Testis (tissue), 3 donors: ENCODE data around the gene BCL2L1. TPM values are rescaled to one million over a fixed set of nuclear protein-coding genes. Genes with fewer than 3 reads are reported as not detected.
"Not testable (repeated sequence)": the region's sequence is repeated elsewhere in the genome, so short reads cannot be mapped to it uniquely, and the experiment has no call there.

Experiments
- DNase-seq: peaks from one replicate; pipeline ENCODE4 v3.0.0-alpha.2; 2019
- H3K27ac ChIP-seq, 2 donors: fragments of 200-600 bp; sonication (generic); one replicate each; pipeline ENCODE4 v1.5.1; 2019
- H3K27me3 ChIP-seq: fragments of 200-600 bp; sonication (generic); one replicate; pipeline ENCODE4 v1.5.1; 2019
- H3K36me3 ChIP-seq: fragments of 200-600 bp; sonication (generic); one replicate; pipeline ENCODE4 v1.5.1; 2017; ENCODE audit warnings: low read depth; ENCODE audit errors: missing control alignments
- H3K4me1 ChIP-seq: fragments of 200-600 bp; sonication (generic); one replicate; pipeline ENCODE4 v1.5.1; 2019
- H3K4me3 ChIP-seq, 2 donors: fragments of 200-600 bp; sonication (generic); one replicate each; pipeline ENCODE4 v1.5.1; 2017 to 2019
- H3K9me3 ChIP-seq: fragments of 200-600 bp; sonication (generic); one replicate; pipeline ENCODE4 v1.5.1; 2017
- POLR2A ChIP-seq: fragments of 450-650 bp; IDR thresholded peaks from one replicate; pipeline ENCODE4 v1.6.1; 2017; ENCODE audit warnings: antibody characterized with exemption, mild to moderate bottlenecking, moderate library complexity
- WGBS, 2 donors: methylation state at CpG; one replicate each; pipeline ENCODE4 v1.1.5; 2018; 5-methylcytosine and 5-hydroxymethylcytosine counted together
- intact Hi-C: fragments of 100-400 bp; cut with DNase I; formaldehyde crosslinking; loops from one replicate; pipeline ENCODE4 v1.15.1; 2023; ENCODE audit warnings: low total_unique reads
- polyA plus RNA-seq: library from polyadenylated mRNA; stranded (reverse); fragments of 350-450 nt; fragmentation: Illumina TruSeq; extraction: RNeasy Lipid Tissue Mini Kit (QIAGEN cat#74804); gene quantifications from one replicate; pipeline ENCODE4 v1.2.3, GENCODE V29; 2014; ENCODE audit warnings: low read depth, low replicate concordance; ENCODE audit not compliant: insufficient read depth
- total RNA-seq, 2 donors: library from RNA; depleted of rRNA; stranded (reverse); fragments of >200 nt; gene quantifications; one replicate each; pipeline ENCODE4 v1.2.3, GENCODE V29; 2016
- TF ChIP-seq, protein P1 (sequence below), 3 experiments: fragments of 450-650 bp in 2 of 3; fragments of 200-600 bp in 1 of 3; sonication (generic) in 1 of 3; IDR thresholded peaks; one replicate each; pipeline ENCODE4 v1.5.1; 2016 to 2019; ENCODE audit warnings: antibody characterized with exemption in 3 of 3, mild to moderate bottlenecking in 2 of 3, moderate library complexity in 1 of 3

BCL2L1 gene
- total and polyA plus RNA-seq, 3 donors from 2014 or later: 83.0 to 122 (median 84.7) TPM

DNA sequence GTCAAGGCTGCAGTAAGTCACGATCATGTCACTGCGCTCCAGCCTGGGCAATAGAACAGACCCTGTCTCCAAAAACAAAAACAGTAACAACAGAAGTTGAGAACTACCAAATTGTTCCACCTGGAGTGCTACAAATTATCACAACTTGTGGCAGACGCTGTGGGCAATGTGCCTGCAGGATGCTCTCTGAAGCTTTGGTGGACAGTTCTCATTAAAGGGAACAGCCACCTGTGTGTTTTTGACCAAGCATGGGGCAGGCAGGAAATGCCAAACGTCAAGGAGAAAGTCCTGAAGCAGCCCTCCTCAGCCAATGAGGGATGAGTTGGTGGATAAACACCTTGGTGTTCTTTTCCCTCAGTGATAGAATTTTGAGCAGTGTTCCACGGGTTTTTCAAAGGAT lies 69.1 kb downstream of the BCL2L1 start:
- H3K27ac ChIP-seq: no peak overlapping the region
- whole genome bisulfite sequencing, 2 donors: 56% methylated on average over 5 of the region's 5 CpGs
- no peaks in the 10 kb centered on the region for H3K36me3 ChIP-seq
- H3K9me3 ChIP-seq: no peaks in the 10 kb centered on the region
- TF ChIP-seq POLR2A: no peak
- TF ChIP-seq, protein P1, sequence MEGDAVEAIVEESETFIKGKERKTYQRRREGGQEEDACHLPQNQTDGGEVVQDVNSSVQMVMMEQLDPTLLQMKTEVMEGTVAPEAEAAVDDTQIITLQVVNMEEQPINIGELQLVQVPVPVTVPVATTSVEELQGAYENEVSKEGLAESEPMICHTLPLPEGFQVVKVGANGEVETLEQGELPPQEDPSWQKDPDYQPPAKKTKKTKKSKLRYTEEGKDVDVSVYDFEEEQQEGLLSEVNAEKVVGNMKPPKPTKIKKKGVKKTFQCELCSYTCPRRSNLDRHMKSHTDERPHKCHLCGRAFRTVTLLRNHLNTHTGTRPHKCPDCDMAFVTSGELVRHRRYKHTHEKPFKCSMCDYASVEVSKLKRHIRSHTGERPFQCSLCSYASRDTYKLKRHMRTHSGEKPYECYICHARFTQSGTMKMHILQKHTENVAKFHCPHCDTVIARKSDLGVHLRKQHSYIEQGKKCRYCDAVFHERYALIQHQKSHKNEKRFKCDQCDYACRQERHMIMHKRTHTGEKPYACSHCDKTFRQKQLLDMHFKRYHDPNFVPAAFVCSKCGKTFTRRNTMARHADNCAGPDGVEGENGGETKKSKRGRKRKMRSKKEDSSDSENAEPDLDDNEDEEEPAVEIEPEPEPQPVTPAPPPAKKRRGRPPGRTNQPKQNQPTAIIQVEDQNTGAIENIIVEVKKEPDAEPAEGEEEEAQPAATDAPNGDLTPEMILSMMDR (IDR thresholded peaks at IDR 0.05): no peak
- H3K27me3 ChIP-seq: no peaks in the 10 kb centered on the region
- intact Hi-C loops: no loop called here
- no peak for DNase-seq
- H3K4me1 ChIP-seq: no peaks in the 10 kb centered on the region
- H3K4me3 ChIP-seq: no peak overlapping the region

GRCh38 chr20:31652917-31653396 lies 69.7 kb downstream of the BCL2L1 start:
- Histone ChIP-seq H3K36me3 (no peaks in the 10 kb centered on the region), H3K27me3 (no peaks in the 10 kb centered on the region), H3K9me3 (no peaks in the 10 kb centered on the region), H3K4me3 (no peak overlapping the region), H3K4me1 (no peaks in the 10 kb centered on the region), H3K27ac (no peak overlapping the region)
- DNase-seq: no peak
- 37 to 50% methylated on average over 5 of the region's 5 CpGs for WGBS, 2 donors
- TF ChIP-seq, protein P1 (IDR thresholded peaks at IDR 0.05): no peak
- no peak for TF ChIP-seq POLR2A
- intact Hi-C loops: no loop called here

DNA sequence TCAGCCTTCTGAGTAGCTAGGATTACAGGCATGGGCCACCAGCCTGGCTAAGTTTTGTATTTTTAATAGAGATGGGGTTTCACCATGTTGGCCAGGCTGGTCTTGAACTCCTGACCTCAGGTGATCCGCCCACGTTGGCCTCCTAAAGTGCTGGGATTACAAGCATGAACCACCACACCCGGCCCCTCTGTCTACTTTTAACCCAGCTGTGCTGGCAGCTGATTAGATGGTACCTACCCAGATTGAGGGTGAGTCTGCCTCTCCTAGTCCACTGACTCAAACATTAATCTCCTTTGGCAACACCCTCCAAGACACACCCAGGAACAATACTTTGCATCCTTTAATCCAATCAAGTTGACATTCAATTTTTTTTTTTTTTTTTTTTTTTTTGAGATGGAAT lies 74.6 kb downstream of the BCL2L1 start:
- WGBS, 2 donors: 86 to 96% methylated on average over 3 of the region's 3 CpGs

DNA sequence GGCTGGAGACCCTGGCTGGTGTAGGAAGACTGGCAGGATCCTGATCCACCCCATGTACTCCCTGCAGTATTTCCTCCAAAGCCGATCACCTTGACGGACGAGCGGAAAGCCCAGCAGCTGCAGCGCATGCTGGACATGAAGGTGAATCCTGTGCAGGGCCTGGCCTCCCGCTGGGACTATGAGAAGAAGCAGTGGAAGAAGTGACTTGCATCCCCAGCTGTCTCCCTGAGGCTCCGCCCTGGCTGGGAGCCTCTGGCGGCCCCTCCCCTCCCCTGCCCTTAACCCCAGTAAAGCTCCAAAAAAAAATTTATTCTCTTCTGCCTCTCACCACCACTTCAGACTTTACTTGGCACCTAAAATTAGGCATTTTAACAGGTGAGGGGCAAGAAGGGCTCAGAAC lies 78.0 kb downstream of the BCL2L1 start:
- WGBS, 2 donors: 79% methylated on average over 7 to 8 of the region's 8 CpGs
- intact Hi-C loops: no loop called here
- TF ChIP-seq, protein P1 (IDR thresholded peaks at IDR 0.05): no peak
- TF ChIP-seq POLR2A: no peak

More for the DNA sequence above, 74.6 kb downstream of the BCL2L1 start:
- H3K9me3 ChIP-seq, DNase-seq, H3K36me3 ChIP-seq, H3K4me3 ChIP-seq, intact Hi-C loops, H3K27me3 ChIP-seq, H3K27ac ChIP-seq, H3K4me1 ChIP-seq: not testable (repeated sequence)

DNA sequence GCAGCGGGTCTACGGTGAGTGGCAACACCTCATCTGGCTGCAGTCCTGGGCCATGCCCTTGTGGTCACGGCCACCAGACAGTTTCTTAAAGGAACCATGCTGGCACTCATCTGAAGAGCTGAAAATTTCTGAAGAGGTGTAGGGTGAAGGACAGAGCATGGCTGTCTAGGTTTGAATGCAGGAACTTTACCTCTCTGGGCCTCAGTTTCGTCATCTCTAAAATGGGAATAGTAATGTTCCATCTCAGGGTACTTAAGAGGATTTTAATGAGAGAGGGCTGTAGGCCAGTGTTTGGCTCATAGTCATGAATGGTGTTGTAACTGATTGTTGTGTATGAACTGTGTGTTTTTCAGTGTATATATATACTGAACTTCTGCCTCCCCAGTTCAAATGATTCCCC lies 79.1 kb downstream of the BCL2L1 start:
- Histone ChIP-seq H3K36me3 (no peaks in the 10 kb centered on the region), H3K9me3 (no peaks in the 10 kb centered on the region), H3K27me3 (no peaks in the 10 kb centered on the region), H3K4me1 (no peaks in the 10 kb centered on the region), H3K4me3 (no peak overlapping the region), H3K27ac (no peak overlapping the region)
- TF ChIP-seq, protein P1 (IDR thresholded peaks at IDR 0.05): no peak
- no peak for TF ChIP-seq POLR2A
- no peak for DNase-seq
- intact Hi-C loops: no loop called here
- 91 to 94% methylated on average over 4 of the region's 4 CpGs for WGBS, 2 donors

More for the DNA sequence above, 78.0 kb downstream of the BCL2L1 start:
- Histone ChIP-seq H3K4me3 (no peak overlapping the region), H3K4me1 (no peaks in the 10 kb centered on the region), H3K27ac (no peak overlapping the region), H3K27me3 (no peaks in the 10 kb centered on the region), H3K9me3 (no peaks in the 10 kb centered on the region), H3K36me3 (no peaks in the 10 kb centered on the region)
- DNase-seq: no peak
